Ramos (cell line): ENCODE measurements around the gene GIPC3.
"Not testable (repeated sequence)": the region's sequence is repeated elsewhere in the genome, so short reads cannot be mapped to it uniquely, and the experiment has no call there.

Experiments used
- in situ Hi-C: fragments of 300-500 bp; cut with MboI; formaldehyde crosslinking; loops from one replicate; pipeline ENCODE4 v1.14.3; 2022; ENCODE audit warnings: low sequenced_read_pairs; ENCODE audit not compliant: unreplicated experiment

GIPC3 gene

DNA sequence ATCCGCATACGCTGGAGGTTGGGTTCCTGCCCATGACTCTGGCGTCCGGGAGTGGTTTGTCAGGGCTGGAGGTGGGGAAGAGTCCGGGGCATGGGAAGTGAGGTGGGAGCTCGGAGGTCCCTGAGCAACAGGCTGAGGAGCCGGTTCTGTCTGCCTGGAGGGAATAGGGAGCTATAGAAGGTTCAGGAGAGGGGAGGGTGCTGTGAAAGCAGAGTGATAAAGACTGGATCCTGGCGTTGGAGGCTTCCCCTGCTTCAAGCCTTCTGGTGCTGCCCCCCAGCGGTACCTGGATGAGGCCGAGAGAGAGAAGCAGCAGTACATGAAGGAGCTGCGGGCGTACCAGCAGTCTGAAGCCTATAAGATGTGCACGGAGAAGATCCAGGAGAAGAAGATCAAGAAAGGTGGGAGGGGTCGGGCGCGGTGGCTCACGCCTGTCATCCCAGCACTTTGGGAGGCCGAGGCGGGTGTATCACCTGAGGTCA, 10.0 kb upstream of the GIPC3 start:
- in situ Hi-C loops, result no loop called here

DNA sequence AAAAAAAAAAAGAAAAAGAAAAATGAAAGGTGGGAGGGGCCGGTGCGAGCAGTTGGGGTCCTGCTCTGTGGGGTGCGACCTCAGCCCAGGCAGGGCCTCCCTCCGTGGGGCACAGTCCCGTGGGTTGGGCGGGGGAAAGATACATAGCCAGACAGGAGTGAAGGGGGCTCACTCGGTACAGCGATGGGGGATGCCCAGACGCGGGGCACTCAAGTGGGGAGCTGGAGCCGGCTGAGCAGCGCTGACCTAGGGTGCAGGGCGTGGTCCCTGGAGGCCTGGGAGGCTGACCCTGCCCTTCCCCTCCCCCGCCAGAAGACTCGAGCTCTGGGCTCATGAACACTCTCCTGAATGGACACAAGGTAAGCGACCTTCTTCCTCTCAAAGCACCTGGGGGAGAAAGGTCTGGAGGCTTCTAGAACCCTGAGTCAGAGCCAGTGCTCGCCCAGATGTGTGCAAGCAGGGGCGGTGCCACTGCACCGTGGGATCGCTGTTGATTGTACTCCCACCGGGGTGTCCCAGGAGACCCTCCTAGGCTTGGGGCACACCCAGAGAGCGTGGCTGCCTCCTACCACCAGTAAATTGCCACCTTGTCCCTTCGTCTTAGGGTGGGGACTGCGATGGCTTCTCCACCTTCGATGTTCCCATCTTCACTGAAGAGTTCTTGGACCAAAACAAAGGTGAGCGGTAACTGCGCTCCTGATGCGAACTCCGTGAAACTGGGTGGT, 9.2 kb upstream of the GIPC3 start:
- in situ Hi-C loops, result no loop called here

GRCh38 chr19:3576696-3577443, 8.4 kb upstream of the GIPC3 start:
- in situ Hi-C loops, result no loop called here

DNA sequence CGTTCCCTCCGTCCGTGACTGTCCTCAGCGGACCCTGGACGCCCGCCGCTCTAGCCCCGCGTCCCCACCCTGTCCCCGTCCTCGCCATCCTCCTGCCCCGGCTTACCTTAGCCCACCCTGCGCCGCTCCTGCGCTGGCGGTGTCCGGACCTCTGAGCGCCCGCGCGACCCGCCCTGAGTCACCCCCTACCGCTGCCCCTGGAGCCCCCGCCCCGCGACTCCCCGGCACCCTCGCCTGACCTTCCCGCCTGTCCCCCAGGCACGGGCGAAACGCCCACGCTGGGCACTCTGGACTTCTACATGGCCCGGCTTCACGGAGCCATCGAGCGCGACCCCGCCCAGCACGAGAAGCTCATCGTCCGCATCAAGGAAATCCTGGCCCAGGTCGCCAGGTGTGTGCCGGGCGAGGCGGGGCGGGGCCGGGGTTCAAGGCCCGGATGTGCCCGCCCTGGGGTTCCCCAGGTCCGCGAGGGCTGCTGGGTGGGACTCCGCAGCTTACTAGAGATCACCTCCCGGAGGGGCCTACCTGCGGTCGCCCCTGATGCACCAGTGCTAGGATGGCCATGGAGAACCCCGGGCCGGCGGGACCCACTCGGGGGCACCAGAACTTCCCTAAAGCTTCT, 7.4 kb upstream of the GIPC3 start:
- in situ Hi-C loops, result no loop called here

- in situ Hi-C loops, result no loop called here
These were observed 6.9 kb upstream of the GIPC3 start for GRCh38 chr19:3578390-3578789.

GRCh38 chr19:3580156-3580934, 4.9 kb upstream of the GIPC3 start:
- in situ Hi-C loops, result no loop called here

GRCh38 chr19:3581792-3582191, 3.5 kb upstream of the GIPC3 start:
- in situ Hi-C loops, result not testable (repeated sequence)

- in situ Hi-C loops, result not testable (repeated sequence)
These were observed 1.1 kb upstream of the GIPC3 start for GRCh38 chr19:3584036-3584802.

DNA sequence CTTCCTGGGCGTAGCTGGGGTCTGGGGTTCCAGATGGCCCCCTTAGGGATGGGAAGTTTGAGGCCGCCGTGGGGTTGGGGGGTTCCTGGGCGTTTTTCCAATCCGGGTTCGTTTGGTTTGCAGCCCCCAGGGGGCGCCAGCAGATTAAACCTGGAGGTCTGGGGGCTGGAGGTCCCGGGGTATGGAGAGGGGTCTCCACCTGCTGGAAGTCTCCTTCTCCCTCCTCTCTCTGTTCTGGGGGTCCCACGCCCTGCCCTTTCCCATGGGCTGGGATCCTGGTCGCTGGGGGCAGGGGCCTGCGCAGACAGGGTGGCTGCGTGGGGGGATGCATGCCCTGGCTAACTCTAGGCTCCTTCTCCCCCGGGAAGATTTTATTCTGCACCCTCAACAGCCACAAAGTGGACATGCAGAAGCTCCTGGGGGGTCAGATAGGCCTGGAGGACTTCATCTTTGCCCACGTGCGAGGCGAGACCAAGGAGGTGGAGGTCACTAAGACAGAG, 899 bp downstream of the GIPC3 start:
- in situ Hi-C loops, result no loop called here

DNA sequence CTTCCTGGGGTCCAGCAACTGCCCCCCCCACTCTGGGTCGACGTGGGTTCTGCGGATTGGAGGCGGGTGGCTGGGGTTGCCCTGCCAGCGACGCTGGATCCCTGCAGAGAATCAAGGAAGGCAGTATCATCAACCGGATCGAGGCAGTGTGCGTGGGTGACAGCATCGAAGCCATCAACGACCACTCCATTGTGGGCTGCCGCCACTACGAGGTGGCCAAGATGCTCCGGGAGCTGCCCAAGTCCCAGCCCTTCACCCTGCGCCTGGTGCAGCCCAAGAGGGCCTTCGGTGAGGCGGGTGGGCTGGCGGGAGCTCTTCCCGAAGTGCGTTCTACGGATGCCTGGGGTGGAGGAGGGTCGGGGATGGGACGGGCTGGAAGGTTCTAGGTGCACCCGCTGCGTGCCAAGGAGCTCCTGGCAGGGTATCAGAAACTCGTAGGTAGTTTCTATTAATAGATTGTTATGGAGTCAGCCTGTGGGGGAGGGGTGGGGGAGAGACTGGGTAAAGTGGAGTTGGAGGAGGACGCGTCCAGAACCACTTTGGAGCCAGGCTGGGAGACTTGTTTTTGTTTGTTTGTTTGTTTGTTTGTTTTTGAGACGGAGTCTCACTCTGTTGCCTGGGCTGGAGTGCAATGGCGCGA, 1.5 kb downstream of the GIPC3 start:
- in situ Hi-C loops, result no loop called here

GRCh38 chr19:3589439-3589838, 4.2 kb downstream of the GIPC3 start:
- in situ Hi-C loops, result no loop called here

DNA sequence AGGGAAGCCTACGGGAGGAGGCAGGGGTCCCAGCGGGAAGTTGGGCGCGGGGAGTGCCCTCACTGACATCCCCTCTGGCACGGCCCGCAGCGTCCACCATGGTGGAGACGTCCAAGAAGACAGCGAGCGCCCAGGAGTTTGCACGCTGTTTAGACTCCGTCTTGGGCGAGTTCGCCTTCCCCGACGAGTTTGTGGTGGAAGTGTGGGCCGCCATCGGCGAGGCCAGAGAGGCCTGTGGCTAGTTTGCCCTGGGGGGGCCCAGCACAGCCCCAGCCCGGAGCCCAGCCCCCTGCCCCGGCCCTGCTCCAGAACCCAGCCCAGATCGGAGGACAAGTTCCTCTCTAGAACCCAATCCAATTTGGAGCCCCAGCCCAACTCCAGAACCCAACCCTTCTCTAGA, 4.7 kb downstream of the GIPC3 start:
- in situ Hi-C loops, result no loop called here

DNA sequence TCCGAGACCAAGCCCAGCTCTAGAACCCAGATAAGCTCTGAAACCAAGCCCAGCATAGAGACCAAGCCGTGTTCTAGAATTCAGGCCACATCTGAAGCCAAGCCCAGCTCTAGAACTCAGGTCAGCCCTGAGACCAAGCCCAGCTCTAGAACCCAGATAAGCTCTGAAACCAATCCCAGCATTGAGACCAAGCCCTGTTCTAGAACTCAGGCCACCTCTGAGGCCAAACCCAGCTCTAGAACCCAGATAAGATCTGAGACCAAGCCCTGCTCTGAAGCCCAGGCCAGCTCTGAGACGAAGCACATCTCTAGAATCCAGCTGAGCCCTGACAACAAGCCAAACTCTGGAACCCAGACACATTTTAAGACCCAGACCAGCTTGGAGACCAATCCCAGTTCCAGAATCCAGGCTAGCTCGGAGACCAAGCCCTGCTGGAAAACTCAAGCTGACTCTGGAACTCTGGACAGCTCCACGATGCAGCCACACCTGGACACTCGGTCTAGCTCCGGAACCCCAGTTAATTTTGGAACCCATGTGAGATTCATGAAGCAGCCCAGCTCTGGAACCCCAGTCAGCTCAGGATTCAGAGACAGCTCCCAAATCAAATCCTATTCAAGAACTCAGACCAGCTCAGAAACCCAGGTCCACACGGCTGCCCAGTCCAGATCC, 5.8 kb downstream of the GIPC3 start:
- in situ Hi-C loops, result no loop called here

- in situ Hi-C loops, result no loop called here
These were observed 6.8 kb downstream of the GIPC3 start for GRCh38 chr19:3591876-3592613.

GRCh38 chr19:3593156-3593555, 7.9 kb downstream of the GIPC3 start:
- in situ Hi-C loops, result no loop called here

- in situ Hi-C loops, result no loop called here
These were observed 10.3 kb downstream of the GIPC3 start for GRCh38 chr19:3595521-3596061.

GRCh38 chr19:3599776-3600187, 14.5 kb downstream of the GIPC3 start:
- in situ Hi-C loops, result no loop called here

DNA sequence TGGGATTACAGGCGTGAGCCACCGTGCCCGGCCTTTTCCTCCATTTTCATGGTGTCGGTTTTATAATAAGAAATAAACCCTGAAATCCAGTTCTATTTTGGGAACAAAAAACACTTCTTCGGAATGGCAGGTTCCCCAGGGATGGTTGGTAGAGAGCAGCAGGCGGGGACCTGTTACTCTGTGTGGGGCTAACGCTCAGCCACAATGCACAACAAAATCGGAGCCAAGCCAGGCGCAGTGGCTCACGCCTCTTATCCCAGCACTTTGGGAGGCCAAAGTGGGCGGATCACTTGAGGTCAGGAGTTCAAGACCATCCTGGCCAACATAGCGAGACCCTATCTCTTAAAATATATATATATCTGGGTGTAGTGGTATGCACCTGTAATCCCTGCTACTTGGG, 15.7 kb downstream of the GIPC3 start:
- in situ Hi-C loops, result no loop called here
